Measurements from ENCODE around the gene KLC4.

The KLC4 gene

GRCh38 chr6:43088654-43089056 is 29.2 kb downstream of the KLC4 start:
- no peak for DNase-seq (ENCODE audit: extremely low read depth, low read depth)
- TF ChIP-seq CTCF (IDR thresholded peaks at IDR 0.05; ENCODE audit: low read depth, low read length, missing control alignments), result no peak
- no peak overlapping the region for H3K4me3 ChIP-seq (replicated peaks; ENCODE audit: low read depth, low read length)

GRCh38 chr6:43089467-43089866 is 30.0 kb downstream of the KLC4 start:
- TF ChIP-seq CTCF (IDR thresholded peaks at IDR 0.05; ENCODE audit: low read depth, low read length, missing control alignments), result no peak
- H3K4me3 ChIP-seq (replicated peaks; ENCODE audit: low read depth, low read length), result no peak overlapping the region
- DNase-seq (ENCODE audit: extremely low read depth, low read depth), result no peak

- DNase-seq (ENCODE audit: extremely low read depth, low read depth), result no peak
- no peak overlapping the region for H3K4me3 ChIP-seq (replicated peaks; ENCODE audit: low read depth, low read length)
- no peak for TF ChIP-seq CTCF (IDR thresholded peaks at IDR 0.05; ENCODE audit: low read depth, low read length, missing control alignments)
Measured at GRCh38 chr6:43089874-43090558, 30.6 kb downstream of the KLC4 start.

- H3K4me3 ChIP-seq (replicated peaks; ENCODE audit: low read depth, low read length), result no peak overlapping the region
- TF ChIP-seq CTCF (IDR thresholded peaks at IDR 0.05; ENCODE audit: low read depth, low read length, missing control alignments), result no peak
- DNase-seq (ENCODE audit: extremely low read depth, low read depth), result no peak
Measured at GRCh38 chr6:43090559-43090956, 31.1 kb downstream of the KLC4 start.

- H3K4me3 ChIP-seq (replicated peaks; ENCODE audit: low read depth, low read length), result no peak overlapping the region
- TF ChIP-seq CTCF (IDR thresholded peaks at IDR 0.05; ENCODE audit: low read depth, low read length, missing control alignments), result no peak
- no peak for DNase-seq (ENCODE audit: extremely low read depth, low read depth)
Measured at GRCh38 chr6:43091020-43091419, 31.6 kb downstream of the KLC4 start.

- no peak overlapping the region for H3K4me3 ChIP-seq (replicated peaks; ENCODE audit: low read depth, low read length)
- DNase-seq (ENCODE audit: extremely low read depth, low read depth), result no peak
- TF ChIP-seq CTCF (IDR thresholded peaks at IDR 0.05; ENCODE audit: low read depth, low read length, missing control alignments), result no peak
Measured at GRCh38 chr6:43091436-43091991, 32.1 kb downstream of the KLC4 start.
